ENCODE measurements around the gene ACP2.

Gene ACP2

DNA sequence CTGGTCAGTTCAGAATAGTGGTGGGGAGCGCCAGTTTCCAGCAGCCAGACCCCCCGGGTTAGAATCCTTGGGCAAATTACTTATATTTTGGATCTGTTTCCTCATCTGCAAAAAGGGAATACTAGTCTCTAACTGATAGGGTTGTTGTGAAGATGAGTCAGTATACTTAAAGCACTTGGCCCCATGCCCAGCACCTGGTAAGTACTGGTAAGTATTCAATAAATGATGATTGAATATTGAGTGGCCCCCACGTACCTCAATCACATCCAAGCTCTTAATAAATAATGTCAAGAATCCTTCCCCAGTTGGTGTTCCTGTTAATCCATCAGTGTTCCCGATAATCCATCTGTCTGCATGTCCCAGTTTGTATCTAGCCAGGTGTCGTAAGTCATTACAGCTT is 12.1 kb downstream of the ACP2 start:
- no peak overlapping the region for H3K4me3 ChIP-seq (ENCODE audit: low read depth, low read length)
- in situ Hi-C loops (cut with HindIII; ENCODE audit: low sequenced_read_pairs) = no loop called here
- TF ChIP-seq, protein P1, sequence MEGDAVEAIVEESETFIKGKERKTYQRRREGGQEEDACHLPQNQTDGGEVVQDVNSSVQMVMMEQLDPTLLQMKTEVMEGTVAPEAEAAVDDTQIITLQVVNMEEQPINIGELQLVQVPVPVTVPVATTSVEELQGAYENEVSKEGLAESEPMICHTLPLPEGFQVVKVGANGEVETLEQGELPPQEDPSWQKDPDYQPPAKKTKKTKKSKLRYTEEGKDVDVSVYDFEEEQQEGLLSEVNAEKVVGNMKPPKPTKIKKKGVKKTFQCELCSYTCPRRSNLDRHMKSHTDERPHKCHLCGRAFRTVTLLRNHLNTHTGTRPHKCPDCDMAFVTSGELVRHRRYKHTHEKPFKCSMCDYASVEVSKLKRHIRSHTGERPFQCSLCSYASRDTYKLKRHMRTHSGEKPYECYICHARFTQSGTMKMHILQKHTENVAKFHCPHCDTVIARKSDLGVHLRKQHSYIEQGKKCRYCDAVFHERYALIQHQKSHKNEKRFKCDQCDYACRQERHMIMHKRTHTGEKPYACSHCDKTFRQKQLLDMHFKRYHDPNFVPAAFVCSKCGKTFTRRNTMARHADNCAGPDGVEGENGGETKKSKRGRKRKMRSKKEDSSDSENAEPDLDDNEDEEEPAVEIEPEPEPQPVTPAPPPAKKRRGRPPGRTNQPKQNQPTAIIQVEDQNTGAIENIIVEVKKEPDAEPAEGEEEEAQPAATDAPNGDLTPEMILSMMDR (IDR thresholded peaks at IDR 0.05; ENCODE audit: low read depth, low read length, missing control alignments) = no peak
- no peak for DNase-seq (ENCODE audit: low read depth)

DNA sequence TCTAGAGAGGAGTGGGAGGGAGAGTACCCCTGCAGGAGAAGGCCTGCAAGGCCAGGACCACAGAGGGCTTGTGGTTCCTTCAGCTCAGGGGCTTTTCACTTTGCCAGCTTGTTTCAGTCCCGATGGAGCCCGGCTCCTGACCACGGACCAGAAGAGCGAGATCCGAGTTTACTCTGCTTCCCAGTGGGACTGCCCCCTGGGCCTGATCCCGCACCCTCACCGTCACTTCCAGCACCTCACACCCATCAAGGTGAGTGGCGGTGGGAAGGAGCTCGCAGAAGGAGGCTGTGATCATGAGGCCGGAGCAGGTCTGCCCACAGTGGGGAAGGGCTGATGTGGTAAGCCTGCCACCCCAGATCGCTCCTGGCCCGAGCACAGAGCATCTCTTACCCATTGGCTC is 13.5 kb downstream of the ACP2 start:
- no peak for DNase-seq (ENCODE audit: low read depth)
- in situ Hi-C loops (cut with HindIII; ENCODE audit: low sequenced_read_pairs) = no loop called here
- TF ChIP-seq, protein P1 (IDR thresholded peaks at IDR 0.05; ENCODE audit: low read depth, low read length, missing control alignments) = no peak

DNA sequence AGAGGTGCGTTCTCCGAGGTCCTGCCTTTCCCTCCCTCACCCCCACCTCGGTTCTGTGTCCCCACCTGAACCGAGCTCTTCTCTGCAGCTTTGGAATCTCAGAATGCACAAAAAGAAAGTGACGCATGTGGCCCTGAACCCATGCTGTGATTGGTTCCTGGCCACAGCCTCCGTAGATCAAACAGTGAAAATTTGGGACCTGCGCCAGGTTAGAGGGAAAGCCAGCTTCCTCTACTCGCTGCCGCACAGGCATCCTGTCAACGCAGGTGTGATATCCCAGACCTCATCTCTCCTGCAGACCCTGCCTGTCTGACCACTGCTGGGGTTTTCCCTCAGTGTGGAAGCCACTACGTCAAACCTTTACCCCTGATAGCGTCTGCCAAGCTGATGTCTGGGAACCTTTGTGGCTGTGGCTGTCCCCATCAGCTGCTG is 13.9 kb downstream of the ACP2 start:
- DNase-seq (ENCODE audit: low read depth) = peak; percentile 59
- TF ChIP-seq, protein P1 (IDR thresholded peaks at IDR 0.05; ENCODE audit: low read depth, low read length, missing control alignments) = no peak
- H3K4me3 ChIP-seq (ENCODE audit: low read depth, low read length) = no peak overlapping the region
- in situ Hi-C loops (cut with HindIII; ENCODE audit: low sequenced_read_pairs) = loop anchor here (5.0 kb wide), 2 partner anchors 48 to 52 kb away; no protein-coding TSS in a partner anchor

More for the DNA sequence above, 13.5 kb downstream of the ACP2 start:
- H3K4me3 ChIP-seq (ENCODE audit: low read depth, low read length) = no peak overlapping the region

DNA sequence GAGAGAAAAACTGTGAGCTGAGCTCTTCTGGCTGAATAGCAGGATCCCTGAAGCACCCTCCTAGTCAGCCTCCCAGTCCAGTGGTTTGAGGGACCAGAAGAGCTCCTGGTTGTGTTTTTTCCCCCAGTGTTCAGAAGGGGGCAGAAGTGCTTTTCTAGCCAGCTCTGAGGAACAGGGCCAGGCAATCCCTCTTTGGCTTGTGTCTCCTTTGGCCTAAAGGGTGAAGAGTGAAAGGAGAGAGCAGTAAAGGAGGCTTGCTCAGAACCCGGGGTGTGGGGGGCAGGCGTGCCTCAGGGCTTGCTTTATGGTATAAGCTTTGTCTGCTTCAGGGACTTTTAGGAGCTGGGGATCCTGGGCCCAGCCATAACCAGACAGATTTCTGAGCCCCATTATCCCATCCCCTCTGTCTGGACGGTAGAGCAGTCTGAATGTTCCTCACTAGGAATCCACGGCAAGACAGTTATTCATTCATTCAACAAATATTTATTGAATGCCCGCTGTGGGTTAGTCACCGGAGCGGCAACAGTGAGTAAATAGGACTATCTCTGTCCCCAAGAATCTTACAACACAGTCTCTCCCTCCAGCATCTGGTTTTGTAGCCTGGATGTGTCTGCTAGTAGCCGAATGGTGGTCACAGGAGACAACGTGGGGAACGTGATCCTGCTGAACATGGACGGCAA is 14.5 kb downstream of the ACP2 start:
- TF ChIP-seq, protein P1 (IDR thresholded peaks at IDR 0.05; ENCODE audit: low read depth, low read length, missing control alignments) = peak; percentile 58
- DNase-seq (ENCODE audit: low read depth) = no peak
- in situ Hi-C loops (cut with HindIII; ENCODE audit: low sequenced_read_pairs) = loop anchor here (5.0 kb wide), 2 partner anchors 48 to 52 kb away; no protein-coding TSS in a partner anchor
- H3K4me3 ChIP-seq (ENCODE audit: low read depth, low read length) = no peak overlapping the region

DNA sequence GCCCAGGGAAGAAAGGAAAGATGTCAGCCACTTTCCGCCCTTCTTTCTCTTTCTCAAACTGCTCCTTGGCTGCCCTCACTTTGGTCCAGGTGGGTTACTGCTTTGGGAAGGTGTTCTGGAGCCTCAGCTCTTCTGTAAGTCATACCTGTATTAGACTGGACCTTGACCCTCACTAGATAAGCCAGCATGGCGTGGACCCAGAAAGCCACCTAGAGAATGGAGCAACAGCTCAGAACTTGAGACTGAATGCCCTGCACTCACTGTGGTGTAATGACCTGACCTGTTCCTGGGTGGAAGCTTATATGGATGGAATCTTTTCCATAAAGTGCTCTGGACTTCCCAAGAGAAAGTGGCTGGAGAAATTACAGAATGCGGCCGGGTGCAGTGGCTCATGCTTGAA is 15.6 kb downstream of the ACP2 start:
- no peak overlapping the region for H3K4me3 ChIP-seq (ENCODE audit: low read depth, low read length)
- DNase-seq (ENCODE audit: low read depth) = no peak
- in situ Hi-C loops (cut with HindIII; ENCODE audit: low sequenced_read_pairs) = loop anchor here (5.0 kb wide), 2 partner anchors 49 to 51 kb away; no protein-coding TSS in a partner anchor
- TF ChIP-seq, protein P1 (IDR thresholded peaks at IDR 0.05; ENCODE audit: low read depth, low read length, missing control alignments) = no peak

DNA sequence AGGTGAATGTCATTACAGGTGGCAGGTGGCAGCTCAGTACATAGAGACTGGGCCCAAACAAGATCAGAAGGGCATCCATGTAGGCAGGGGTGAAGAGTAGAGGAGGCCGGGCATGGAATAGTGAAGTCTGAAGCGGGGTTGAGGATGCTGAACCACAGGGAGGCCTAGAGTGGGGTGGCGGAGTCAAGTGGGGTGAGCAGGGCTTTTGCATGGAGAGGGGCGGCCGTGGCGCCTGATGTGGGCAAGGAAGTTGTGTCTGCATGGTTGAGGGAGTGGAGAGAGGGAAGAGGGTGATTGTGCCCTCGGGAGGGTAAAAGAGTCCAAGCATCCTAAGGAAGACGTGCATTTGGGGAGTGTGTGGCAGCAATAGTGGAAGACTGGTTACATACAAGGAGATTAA is 19.5 kb downstream of the ACP2 start:
- no peak for DNase-seq (ENCODE audit: low read depth)
- H3K4me3 ChIP-seq (ENCODE audit: low read depth, low read length) = no peak overlapping the region
- in situ Hi-C loops (cut with HindIII; ENCODE audit: low sequenced_read_pairs) = no loop called here
- TF ChIP-seq, protein P1 (IDR thresholded peaks at IDR 0.05; ENCODE audit: low read depth, low read length, missing control alignments) = no peak
